Gastrocnemius medialis (tissue), 4 donors: Measurements from ENCODE around the gene ATRAID.

Source experiments
- CTCF ChIP-seq, 5 experiments: fragments of 450-650 bp in 3 of 5; fragments of 200-600 bp in 2 of 5; sonication (generic) in 2 of 5; IDR thresholded peaks in 4 of 5; conservative IDR thresholded peaks in 1 of 5; 1 replicate in 4 of 5; 2 replicates in 1 of 5; pipeline ENCODE4 v1.5.1; 2016 to 2019; ENCODE audit warnings: antibody characterized with exemption in 5 of 5, mild to moderate bottlenecking in 3 of 5, moderate library complexity in 3 of 5
- POLR2A ChIP-seq, 2 donors: fragments of 450-650 bp; IDR thresholded peaks; one replicate each; pipeline ENCODE4 v1.6.1; 2017; ENCODE audit warnings: antibody characterized with exemption in 2 of 2, mild to moderate bottlenecking in 2 of 2, moderate library complexity in 2 of 2

GRCh38 chr2:27249159-27249890, 37.5 kb downstream of the ATRAID start:
- TF ChIP-seq CTCF (IDR thresholded peaks at IDR 0.05 in 4 of 5, conservative IDR thresholded peaks at IDR 0.05 in 1 of 5), result no peak
- TF ChIP-seq POLR2A (IDR thresholded peaks at IDR 0.05), result no peak
